Measurements from ENCODE around the gene PPP2R3A. TPM values are rescaled to one million over a fixed set of nuclear protein-coding genes. Genes with fewer than 3 reads are reported as not detected.

PPP2R3A gene
- total and polyA plus RNA-seq, 9 of the 15 experiments (the other 6 are each of a cell fraction or from before 2014, with no cell fraction given), result 0.10 to 0.50 (median 0.24) TPM

DNA sequence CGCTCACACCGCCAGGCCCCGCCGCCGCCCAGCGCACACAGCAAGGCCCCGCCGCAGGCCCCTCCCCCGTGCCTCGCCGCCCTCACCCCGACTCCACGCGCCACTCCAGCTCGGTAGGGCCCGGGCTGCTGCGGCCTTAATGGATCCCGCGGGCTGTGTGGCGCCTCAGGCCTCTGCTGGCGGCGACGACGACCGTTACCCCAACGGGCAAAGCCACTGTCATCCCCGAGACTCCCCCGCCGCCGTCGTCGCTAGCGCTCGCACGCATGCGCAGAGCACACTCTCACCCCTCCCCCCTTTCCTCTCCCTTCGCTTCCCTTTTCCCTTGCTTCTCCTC is 230.5 kb downstream of the PPP2R3A start, which contains the start of gene MSL2 (continued):
- TF ChIP-seq ZBTB11 (CRISPR knock-in tag; IDR thresholded peaks at IDR 0.05) (no peak), TEAD2 (tag; IDR thresholded peaks at IDR 0.05) (no peak), ZNF431 (CRISPR knock-in tag; IDR thresholded peaks at IDR 0.05) (no peak), NEUROD1 (IDR thresholded peaks at IDR 0.05; ENCODE audit: borderline replicate concordance, low read depth, low read length, partially characterized antibody) (no peak), HES1 (IDR thresholded peaks at IDR 0.05; ENCODE audit: low read depth) (no peak)
- TF ChIP-seq, protein P1, sequence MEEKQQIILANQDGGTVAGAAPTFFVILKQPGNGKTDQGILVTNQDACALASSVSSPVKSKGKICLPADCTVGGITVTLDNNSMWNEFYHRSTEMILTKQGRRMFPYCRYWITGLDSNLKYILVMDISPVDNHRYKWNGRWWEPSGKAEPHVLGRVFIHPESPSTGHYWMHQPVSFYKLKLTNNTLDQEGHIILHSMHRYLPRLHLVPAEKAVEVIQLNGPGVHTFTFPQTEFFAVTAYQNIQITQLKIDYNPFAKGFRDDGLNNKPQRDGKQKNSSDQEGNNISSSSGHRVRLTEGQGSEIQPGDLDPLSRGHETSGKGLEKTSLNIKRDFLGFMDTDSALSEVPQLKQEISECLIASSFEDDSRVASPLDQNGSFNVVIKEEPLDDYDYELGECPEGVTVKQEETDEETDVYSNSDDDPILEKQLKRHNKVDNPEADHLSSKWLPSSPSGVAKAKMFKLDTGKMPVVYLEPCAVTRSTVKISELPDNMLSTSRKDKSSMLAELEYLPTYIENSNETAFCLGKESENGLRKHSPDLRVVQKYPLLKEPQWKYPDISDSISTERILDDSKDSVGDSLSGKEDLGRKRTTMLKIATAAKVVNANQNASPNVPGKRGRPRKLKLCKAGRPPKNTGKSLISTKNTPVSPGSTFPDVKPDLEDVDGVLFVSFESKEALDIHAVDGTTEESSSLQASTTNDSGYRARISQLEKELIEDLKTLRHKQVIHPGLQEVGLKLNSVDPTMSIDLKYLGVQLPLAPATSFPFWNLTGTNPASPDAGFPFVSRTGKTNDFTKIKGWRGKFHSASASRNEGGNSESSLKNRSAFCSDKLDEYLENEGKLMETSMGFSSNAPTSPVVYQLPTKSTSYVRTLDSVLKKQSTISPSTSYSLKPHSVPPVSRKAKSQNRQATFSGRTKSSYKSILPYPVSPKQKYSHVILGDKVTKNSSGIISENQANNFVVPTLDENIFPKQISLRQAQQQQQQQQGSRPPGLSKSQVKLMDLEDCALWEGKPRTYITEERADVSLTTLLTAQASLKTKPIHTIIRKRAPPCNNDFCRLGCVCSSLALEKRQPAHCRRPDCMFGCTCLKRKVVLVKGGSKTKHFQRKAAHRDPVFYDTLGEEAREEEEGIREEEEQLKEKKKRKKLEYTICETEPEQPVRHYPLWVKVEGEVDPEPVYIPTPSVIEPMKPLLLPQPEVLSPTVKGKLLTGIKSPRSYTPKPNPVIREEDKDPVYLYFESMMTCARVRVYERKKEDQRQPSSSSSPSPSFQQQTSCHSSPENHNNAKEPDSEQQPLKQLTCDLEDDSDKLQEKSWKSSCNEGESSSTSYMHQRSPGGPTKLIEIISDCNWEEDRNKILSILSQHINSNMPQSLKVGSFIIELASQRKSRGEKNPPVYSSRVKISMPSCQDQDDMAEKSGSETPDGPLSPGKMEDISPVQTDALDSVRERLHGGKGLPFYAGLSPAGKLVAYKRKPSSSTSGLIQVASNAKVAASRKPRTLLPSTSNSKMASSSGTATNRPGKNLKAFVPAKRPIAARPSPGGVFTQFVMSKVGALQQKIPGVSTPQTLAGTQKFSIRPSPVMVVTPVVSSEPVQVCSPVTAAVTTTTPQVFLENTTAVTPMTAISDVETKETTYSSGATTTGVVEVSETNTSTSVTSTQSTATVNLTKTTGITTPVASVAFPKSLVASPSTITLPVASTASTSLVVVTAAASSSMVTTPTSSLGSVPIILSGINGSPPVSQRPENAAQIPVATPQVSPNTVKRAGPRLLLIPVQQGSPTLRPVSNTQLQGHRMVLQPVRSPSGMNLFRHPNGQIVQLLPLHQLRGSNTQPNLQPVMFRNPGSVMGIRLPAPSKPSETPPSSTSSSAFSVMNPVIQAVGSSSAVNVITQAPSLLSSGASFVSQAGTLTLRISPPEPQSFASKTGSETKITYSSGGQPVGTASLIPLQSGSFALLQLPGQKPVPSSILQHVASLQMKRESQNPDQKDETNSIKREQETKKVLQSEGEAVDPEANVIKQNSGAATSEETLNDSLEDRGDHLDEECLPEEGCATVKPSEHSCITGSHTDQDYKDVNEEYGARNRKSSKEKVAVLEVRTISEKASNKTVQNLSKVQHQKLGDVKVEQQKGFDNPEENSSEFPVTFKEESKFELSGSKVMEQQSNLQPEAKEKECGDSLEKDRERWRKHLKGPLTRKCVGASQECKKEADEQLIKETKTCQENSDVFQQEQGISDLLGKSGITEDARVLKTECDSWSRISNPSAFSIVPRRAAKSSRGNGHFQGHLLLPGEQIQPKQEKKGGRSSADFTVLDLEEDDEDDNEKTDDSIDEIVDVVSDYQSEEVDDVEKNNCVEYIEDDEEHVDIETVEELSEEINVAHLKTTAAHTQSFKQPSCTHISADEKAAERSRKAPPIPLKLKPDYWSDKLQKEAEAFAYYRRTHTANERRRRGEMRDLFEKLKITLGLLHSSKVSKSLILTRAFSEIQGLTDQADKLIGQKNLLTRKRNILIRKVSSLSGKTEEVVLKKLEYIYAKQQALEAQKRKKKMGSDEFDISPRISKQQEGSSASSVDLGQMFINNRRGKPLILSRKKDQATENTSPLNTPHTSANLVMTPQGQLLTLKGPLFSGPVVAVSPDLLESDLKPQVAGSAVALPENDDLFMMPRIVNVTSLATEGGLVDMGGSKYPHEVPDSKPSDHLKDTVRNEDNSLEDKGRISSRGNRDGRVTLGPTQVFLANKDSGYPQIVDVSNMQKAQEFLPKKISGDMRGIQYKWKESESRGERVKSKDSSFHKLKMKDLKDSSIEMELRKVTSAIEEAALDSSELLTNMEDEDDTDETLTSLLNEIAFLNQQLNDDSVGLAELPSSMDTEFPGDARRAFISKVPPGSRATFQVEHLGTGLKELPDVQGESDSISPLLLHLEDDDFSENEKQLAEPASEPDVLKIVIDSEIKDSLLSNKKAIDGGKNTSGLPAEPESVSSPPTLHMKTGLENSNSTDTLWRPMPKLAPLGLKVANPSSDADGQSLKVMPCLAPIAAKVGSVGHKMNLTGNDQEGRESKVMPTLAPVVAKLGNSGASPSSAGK (IDR thresholded peaks at IDR 0.05), result no peak
- TF ChIP-seq, protein P2, sequence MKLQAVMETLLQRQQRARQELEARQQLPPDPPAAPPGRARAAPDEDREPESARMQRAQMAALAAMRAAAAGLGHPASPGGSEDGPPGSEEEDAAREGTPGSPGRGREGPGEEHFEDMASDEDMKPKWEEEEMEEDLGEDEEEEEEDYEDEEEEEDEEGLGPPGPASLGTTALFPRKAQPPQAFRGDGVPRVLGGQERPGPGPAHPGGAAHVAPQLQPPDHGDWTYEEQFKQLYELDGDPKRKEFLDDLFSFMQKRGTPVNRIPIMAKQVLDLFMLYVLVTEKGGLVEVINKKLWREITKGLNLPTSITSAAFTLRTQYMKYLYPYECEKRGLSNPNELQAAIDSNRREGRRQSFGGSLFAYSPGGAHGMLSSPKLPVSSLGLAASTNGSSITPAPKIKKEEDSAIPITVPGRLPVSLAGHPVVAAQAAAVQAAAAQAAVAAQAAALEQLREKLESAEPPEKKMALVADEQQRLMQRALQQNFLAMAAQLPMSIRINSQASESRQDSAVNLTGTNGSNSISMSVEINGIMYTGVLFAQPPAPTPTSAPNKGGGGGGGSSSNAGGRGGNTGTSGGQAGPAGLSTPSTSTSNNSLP (IDR thresholded peaks at IDR 0.05; ENCODE audit: borderline replicate concordance, low read depth, low read length), result no peak
- TF ChIP-seq, protein P3, sequence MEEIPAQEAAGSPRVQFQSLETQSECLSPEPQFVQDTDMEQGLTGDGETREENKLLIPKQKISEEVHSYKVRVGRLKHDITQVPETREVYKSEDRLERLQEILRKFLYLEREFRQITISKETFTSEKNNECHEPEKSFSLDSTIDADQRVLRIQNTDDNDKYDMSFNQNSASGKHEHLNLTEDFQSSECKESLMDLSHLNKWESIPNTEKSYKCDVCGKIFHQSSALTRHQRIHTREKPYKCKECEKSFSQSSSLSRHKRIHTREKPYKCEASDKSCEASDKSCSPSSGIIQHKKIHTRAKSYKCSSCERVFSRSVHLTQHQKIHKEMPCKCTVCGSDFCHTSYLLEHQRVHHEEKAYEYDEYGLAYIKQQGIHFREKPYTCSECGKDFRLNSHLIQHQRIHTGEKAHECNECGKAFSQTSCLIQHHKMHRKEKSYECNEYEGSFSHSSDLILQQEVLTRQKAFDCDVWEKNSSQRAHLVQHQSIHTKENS (CRISPR knock-in tag; IDR thresholded peaks at IDR 0.05), result no peak

All from K562 (cell line).